ENCODE data around the gene SIKE1.
"Not testable (repeated sequence)": the region's sequence is repeated elsewhere in the genome, so short reads cannot be mapped to it uniquely, and the experiment has no call there.

SIKE1 gene

DNA sequence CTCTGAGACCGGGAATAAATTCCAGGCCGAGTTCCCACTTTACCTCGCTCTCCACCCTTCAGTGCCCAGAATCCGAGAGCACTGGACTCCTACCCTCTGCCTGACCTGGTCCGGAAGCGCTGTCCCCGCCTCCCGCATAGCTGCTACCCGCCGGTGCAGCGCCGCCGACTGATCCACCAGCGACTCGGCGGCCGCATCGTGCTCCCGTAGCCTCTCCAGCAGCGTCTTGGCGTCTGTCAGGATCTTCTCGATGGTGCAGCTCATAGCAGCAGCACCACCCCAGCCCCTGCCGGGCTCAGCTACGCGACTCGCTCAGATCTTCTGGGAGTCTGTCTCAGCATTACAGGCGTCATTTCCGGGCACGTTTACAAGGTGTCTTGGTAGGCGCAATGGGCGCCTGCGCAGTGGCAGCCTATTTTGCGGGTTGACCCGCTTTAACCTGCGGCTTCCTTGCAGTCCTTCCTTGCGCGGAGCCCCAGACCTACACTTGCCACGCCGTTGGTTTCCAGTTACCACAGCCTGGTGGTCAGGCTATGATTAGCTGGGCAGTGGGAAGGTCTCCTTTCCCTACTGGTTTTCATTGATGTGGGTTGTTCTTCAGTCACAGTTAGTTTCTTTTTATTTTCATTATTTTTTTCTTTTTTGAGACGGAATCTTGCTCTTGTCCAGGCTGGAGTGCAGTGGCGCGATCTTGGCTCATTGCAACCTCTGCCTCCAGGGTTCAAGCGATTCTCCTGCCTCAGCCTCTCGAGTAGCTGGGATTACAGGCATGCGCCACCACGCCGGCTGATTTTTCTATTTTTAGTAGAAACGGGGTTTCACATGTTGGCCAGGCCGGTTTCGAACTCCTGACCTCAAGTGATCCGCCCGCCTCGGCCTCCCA is at the start of gene SIKE1:
Gene SIKE1, minus strand, starts transcription at position 342 of the 883 bp plus-strand sequence. Its CDS starts 78 bp downstream, at position 264.
- in situ Hi-C loops (cut with MboI; ENCODE audit: low sequenced_read_pairs), result no loop called here

DNA sequence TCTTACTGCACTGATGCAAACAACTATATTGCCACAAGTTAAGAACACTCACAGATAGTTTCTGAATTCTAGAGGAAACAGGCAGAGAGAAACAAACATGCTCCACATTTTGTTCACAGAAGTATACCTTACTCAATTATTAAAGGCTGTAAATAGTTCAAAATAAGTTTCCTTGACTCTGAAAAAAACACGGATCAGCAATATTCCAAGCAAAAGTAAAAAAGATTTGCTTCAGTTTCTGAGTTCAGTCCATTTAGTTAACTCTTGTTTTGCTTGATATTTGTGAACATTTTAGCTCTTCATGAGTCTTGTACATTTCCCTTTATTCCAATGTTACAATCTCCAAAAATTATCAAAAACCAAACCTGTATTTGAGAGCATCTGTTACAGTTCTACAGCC is 49.6 kb upstream of the SIKE1 start:
- in situ Hi-C loops (cut with MboI; ENCODE audit: low sequenced_read_pairs), result not testable (repeated sequence)

- in situ Hi-C loops (cut with MboI; ENCODE audit: low sequenced_read_pairs), result no loop called here
Observed at GRCh38 chr1:114828251-114828650, 47.8 kb upstream of the SIKE1 start.

GRCh38 chr1:114821978-114822377 is 41.5 kb upstream of the SIKE1 start:
- in situ Hi-C loops (cut with MboI; ENCODE audit: low sequenced_read_pairs), result no loop called here

- in situ Hi-C loops (cut with MboI; ENCODE audit: low sequenced_read_pairs), result no loop called here
Observed at GRCh38 chr1:114820392-114820791, 39.9 kb upstream of the SIKE1 start.

DNA sequence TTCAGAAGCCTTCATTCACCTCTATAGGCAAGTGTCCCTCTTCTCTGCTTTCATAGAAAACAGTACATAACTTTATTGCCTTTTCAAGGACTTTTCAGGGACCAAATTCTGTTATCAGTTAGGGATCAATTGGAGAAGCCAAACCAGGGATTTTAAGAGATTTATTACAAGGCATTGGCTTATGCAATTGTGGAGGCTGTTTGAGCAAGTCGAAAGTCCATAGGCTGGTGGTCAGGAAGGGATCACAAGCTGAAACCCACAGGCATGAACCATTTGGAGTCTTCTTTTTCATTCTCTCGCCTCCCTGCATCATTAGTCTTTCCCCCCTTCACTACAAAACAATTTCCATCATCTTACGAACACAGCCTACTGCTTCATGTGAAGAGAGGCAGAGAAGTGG is 39.4 kb upstream of the SIKE1 start:
- in situ Hi-C loops (cut with MboI; ENCODE audit: low sequenced_read_pairs), result no loop called here

GRCh38 chr1:114804449-114804848 is 24.0 kb upstream of the SIKE1 start:
- in situ Hi-C loops (cut with MboI; ENCODE audit: low sequenced_read_pairs), result not testable (repeated sequence)

- in situ Hi-C loops (cut with MboI; ENCODE audit: low sequenced_read_pairs), result no loop called here
Observed at GRCh38 chr1:114803001-114803400, 22.5 kb upstream of the SIKE1 start.

DNA sequence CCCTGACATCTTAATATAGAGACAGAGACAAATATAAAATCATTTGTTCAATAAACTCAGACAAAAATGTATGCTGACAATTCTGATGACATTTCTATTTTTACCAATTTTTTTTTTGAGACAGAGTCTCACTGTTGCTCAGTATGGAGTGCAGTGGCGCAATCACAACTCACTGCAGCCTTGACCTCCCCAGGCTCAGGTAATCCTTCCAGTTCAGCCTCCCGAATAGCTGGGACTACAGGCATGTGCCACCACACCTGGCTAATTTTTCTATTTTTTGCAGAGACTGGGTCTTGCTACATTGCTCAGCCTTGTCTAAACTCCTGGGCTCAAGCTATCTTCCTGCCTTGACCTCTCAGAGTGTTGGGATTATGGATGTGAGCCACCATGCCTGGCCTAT is 13.6 kb upstream of the SIKE1 start:
- in situ Hi-C loops (cut with MboI; ENCODE audit: low sequenced_read_pairs), result no loop called here

DNA sequence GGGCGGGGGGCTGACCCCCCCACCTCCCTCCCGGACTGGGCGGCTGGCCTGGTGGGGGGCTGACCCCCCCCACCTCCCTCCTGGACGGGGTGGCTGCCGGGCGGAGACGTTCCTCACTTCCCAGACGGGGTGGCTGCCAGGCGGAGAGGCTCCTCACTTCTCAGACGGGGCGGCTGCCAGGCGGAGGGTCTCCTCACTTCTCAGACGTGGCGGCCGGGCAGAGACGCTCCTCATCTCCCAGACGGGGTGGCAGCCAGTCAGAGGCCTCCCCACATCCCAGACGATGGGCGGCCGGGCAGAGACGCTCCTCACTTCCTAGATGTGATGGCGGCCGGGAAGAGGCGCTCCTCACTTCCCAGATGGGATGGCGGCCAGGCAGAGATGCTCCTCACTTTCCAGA is 10.1 kb upstream of the SIKE1 start:
- in situ Hi-C loops (cut with MboI; ENCODE audit: low sequenced_read_pairs), result not testable (repeated sequence)

DNA sequence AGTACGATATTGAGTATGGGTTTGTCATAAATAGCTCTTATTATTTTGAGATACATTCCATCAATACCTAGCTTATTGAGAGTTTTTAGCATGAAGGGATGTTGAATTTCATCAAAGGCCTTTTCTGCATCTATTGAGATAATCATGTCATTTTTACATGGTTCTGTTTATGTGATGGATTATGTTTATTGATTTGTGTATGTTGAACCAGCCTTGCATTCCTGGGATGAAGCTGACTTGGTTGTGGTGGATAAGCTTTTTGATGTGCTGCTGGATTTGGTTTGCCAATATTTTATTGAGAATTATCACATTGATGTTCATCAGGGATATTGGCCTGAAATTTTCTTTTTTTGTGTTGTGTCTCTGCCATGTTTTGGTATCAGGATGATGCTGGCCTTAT is 6.0 kb upstream of the SIKE1 start:
- in situ Hi-C loops (cut with MboI; ENCODE audit: low sequenced_read_pairs), result not testable (repeated sequence)

- in situ Hi-C loops (cut with MboI; ENCODE audit: low sequenced_read_pairs), result no loop called here
Observed at GRCh38 chr1:114782476-114782875, 2.0 kb upstream of the SIKE1 start.

DNA sequence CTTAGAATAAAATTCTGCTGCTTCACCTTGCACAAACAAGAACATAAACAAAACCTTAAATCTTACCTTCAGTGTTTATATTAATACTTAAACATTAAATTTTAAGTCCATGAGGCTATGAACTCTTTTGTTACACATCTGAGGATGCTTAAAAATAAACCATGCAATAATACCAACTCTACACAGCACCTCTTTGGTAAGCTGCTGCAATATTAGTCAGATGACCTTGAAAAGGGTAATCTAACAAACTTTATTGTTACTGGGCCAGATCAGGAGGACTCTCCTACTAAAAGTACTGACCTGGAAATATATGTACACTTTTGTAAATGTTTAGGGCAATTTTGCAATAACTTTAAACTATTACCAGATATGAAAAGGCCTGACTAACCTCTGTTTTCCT is 763 bp downstream of the SIKE1 start:
- in situ Hi-C loops (cut with MboI; ENCODE audit: low sequenced_read_pairs), result no loop called here

DNA sequence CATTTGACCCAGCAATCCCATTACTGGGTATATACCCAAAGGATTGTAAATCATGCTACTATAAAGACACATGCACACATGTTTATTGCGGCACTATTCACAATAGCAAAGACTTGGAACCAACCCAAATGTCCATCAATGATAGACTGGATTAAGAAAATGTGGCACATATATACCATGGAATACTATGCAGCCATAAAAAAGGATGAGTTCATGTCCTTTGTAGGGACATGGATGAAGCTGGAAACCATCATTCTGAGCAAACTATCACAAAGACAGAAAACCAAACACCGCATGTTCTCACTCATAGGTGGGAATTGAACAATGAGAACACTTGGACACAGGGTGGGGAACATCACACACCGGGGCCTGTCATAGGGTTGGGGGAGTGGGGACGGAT is 3.8 kb downstream of the SIKE1 start:
- in situ Hi-C loops (cut with MboI; ENCODE audit: low sequenced_read_pairs), result not testable (repeated sequence)

GRCh38 chr1:114771992-114772391 is 8.5 kb downstream of the SIKE1 start:
- in situ Hi-C loops (cut with MboI; ENCODE audit: low sequenced_read_pairs), result no loop called here

- in situ Hi-C loops (cut with MboI; ENCODE audit: low sequenced_read_pairs), result no loop called here
Observed at GRCh38 chr1:114770989-114771388, 9.5 kb downstream of the SIKE1 start.

DNA sequence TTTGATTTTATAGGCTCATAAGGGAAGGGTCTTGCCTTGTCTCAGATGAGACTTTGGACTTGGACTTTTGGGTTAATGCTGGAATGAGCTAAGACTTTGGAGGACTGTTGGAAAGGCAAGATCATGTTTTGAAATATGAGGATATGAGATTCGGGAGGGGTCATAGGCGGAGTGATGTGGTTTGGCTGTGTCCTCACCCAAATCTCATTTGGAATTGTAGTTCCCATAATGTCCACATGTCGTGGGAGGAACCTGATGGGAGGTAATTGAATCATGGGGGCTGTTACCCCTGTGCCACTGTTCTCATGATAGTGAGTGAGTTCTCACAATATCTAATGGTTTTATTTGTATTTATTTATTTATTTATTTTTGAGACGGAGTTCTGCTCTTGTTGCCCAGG is 15.8 kb downstream of the SIKE1 start:
- in situ Hi-C loops (cut with MboI; ENCODE audit: low sequenced_read_pairs), result no loop called here

GRCh38 chr1:114758256-114758832 is 22.1 kb downstream of the SIKE1 start:
- in situ Hi-C loops (cut with MboI; ENCODE audit: low sequenced_read_pairs), result no loop called here

DNA sequence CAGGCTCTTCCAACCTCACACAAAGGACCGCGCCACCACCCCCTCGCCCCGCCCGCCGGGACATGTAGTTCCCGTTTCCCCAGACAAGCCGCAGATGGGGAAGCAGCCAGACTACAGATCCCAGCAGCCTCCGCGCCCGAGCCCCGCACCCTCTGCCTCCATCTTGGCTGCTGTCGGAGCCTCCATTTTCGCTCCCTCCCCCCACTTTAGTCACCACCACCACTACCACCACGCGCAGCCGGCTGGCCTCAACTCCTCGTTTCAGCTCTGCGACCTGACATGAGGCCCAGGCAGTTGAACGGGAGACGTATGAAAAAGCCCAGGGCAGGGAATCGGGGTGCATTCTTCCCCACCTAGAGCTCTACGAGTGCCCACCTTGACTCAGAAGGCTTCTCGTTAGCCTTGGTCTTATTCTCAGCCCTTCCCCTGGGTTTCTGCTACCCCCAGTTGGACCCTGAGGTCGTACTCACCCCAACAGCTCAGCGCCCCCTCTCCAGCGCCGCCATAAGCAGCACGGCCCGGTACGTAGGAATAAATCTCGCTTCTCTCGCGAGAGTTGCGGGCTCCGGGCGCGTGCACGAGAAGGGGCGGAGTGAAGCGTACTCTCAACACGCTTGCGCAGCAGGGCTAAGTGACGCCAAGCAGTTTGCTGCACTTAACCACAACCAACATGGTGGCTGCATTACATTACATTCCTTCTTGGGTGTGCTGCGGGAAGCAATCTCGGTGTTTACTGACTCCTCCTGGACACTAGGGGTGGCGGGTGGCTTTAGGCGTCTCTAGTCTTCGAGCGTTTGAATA is 22.8 kb downstream of the SIKE1 start, which contains the start of gene CSDE1:
Gene CSDE1, minus strand, starts transcription at position 530 of the 801 bp plus-strand sequence. CDS start 18,094 bp downstream, outside the sequence.
- in situ Hi-C loops (cut with MboI; ENCODE audit: low sequenced_read_pairs), result no loop called here

GRCh38 chr1:114756949-114757454 is 23.5 kb downstream of the SIKE1 start:
- in situ Hi-C loops (cut with MboI; ENCODE audit: low sequenced_read_pairs), result no loop called here
